HG03558 (cell line): ENCODE results near the gene FGL2.
A peak's percentile ranks its signal among the peaks of the same experiment; 100 is the strongest.
"Not testable (repeated sequence)": the region's sequence is repeated elsewhere in the genome, so short reads cannot be mapped to it uniquely, and the experiment has no call there.

ENCODE experiments used
- ATAC-seq: cut with Tn5 transposase; IDR thresholded peaks from one replicate; pipeline ENCODE4 v1.9.1; 2021; ENCODE audit warnings: moderate number of reproducible peaks; ENCODE audit not compliant: unreplicated experiment; ENCODE audit errors: extremely low read depth

FGL2 gene

GRCh38 chr7:77199013-77199966, at the start of gene FGL2:
TSS of gene FGL2 (minus strand) at chr7:77199819. CDS start at chr7:77199793, 26 bp downstream.
- ATAC-seq: no peak

GRCh38 chr7:77248154-77248553, 48.5 kb upstream of the FGL2 start:
- ATAC-seq: no peak

DNA sequence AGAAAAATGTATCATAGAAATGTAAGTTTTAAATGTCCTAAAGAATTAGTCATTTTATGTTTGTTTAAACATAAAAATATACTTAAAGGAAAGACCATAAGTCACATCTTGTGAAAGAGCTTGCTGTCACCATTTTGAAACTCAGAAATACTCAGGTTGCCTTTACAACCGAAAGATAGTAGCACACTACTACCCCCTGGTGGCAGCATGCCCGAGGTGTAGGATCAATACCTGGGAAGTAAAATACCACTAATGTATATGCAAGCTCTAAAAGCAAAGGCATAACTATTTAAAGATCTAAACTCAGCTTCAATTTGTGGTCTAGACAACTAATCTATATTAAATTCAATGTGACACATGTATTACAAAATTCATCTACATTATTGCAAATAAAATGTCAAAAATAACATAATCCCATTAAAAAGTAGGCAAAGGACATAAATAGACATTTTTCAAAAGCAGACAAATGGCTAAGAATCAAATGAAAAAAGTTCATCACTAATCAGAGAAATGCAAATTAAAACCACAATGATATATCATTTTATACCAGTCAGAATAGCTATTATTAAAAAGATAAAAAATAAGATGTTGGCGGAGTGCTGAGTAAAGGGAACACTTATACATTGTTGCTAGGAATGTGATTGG, 47.7 kb upstream of the FGL2 start:
- ATAC-seq: peak; percentile 57

GRCh38 chr7:77246026-77246640, 46.5 kb upstream of the FGL2 start:
- no peak for ATAC-seq

- ATAC-seq: no peak
Observed at GRCh38 chr7:77245015-77245755, 45.6 kb upstream of the FGL2 start.

DNA sequence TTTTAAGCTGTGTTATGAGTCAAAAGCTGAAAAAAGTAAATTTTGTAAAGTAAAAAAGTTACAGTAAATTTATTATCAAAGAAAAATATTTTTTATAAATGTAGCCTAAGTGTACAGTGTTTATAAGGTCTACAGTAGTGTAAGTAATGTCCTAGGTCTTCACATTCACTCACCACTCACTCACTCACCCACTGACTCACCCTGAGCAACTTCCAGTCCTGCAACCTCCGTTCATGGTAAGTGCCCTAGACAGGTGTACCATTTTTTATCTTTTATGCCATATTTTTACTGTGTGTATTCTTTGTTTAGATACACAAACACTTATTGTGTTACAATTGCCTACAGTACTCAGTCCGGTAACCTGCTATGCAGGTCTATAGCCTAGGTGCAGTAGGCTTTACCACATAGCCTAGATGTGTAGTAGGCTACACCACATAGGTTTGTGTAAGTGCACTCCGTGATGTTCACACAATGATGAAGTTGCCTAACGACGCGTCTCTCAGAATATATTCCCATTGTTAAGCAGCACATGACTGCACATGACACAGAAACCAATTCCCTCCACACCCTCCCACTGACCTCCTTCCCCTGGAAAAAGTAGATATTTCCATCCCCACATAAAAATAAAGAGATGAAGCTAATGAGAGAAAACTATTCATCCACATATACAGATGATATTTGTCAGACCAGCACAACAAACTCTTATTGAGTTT, 44.8 kb upstream of the FGL2 start:
- ATAC-seq: no peak

GRCh38 chr7:77242554-77242953, 42.9 kb upstream of the FGL2 start:
- ATAC-seq: no peak

DNA sequence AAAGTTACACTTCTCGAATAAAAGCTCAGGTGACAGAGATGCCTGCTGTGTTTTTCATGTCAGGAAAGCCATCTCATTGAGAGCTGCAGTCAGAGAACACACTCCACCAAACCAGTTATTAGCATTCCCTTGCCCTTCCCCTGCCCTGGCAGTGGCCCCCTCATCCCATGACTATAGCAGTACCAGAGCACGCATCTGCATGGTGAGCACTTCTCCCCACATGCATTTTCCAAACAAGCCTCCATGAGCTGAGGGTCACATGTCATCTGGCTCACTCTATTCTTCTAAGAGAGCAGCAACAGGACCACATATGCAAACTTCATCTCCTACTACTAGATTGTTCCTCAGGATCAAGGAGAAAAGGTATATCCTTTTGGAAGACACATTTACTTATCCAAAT, 42.4 kb upstream of the FGL2 start:
- ATAC-seq: no peak

GRCh38 chr7:77239471-77239870, 39.9 kb upstream of the FGL2 start:
- ATAC-seq: no peak

DNA sequence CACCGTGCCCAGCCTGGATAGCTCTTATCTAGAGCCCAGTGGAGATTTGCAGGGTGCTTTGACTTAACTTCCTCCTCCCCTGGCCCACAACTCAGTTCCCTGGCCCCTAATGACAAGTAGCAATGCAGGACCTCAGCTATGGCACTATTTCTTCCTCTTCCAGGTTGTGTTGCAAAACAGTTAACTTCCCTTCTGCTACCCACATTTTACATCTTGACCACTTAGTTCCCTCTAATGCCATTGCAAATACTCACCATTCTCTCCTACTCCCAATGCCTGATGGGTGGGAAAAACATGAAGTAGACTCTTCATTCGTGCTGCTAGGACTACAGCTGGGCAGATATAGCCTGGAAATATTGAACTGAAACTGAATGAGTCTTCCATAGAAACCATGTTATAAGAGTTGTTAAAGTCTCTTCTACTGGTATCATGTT, 39.1 kb upstream of the FGL2 start:
- no peak for ATAC-seq

DNA sequence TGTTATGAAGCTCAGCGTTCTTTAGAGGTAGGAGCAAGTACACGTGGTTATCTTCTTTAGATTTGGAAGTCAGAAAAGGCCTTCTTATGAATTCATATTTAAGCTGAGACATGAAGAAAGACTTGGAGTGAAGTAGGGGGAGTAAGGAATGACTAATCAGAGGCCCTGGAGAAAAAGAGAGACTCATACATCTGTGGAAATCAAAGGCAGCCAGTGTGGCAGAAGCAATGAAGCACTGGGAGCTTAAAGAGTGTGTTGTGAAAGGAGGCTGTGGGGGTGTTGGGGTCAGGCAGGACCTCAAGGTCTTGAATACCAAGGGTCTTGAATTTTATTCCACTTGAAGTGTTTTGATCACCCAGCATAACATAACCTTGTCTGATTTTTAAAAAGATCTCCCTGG, 35.7 kb upstream of the FGL2 start:
- ATAC-seq: no peak

GRCh38 chr7:77232467-77232866, 32.8 kb upstream of the FGL2 start:
- no peak for ATAC-seq

DNA sequence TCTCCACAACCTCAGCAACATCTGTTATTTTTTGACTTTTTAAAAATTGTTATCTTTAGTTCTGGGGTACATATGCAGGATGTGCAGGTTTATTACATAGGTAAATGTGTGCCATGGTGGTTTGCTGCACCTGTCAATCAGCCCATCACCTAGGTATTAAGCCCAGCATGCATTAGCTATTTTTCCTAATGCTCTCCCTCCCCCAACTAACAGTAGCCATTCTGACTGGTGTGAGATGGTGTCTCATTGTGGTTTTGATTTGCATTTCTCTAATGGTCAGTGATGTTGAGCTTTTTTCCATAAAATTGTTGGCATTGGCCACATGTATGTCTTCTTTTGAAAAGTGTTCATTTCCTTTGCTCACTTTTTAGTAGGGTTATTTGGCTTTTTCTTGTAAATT, 29.2 kb upstream of the FGL2 start:
- ATAC-seq: not testable (repeated sequence)

- no peak for ATAC-seq
Observed at GRCh38 chr7:77226357-77226839, 26.8 kb upstream of the FGL2 start.

- no peak for ATAC-seq
Observed at GRCh38 chr7:77223261-77223660, 23.6 kb upstream of the FGL2 start.

DNA sequence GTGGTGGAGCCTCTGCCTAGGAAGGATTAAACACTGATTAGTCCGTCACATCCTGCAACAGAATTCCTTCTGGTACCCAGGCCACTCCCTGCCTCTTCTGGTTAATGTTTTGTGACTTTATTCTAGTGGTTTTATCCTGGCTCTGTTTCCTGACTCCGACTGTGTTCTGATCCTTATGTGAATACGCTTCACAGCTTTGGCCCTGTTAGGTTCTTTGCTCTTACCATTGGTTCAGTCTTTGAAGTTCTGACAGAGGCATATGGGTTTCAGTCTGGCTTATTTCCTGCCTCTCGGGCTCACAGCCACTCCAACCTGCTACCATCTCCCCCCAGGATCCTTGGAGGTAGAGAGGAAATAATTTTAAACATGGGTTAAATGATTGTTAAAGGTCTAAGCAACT, 23.2 kb upstream of the FGL2 start:
- ATAC-seq: no peak

DNA sequence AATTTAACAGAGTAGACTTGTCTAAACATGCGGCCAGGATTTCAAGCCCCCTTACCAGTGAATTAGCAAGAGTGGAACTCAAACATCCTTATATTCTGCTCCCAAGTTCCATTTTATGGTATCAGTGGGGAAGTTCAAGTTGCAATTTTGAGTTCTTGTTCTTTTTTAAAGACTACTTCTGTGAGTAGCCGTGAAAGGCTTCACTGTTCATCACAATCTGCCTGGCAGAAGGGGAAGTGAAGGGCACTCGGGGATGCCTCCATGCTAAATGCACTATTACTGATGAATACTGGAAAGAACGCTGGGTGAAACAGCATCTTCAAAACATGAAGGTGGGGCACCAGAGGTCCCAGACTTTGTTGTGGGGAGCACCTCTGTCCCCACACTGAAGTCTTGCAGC, 22.4 kb upstream of the FGL2 start:
- ATAC-seq: no peak

GRCh38 chr7:77219701-77220331, 20.2 kb upstream of the FGL2 start:
- ATAC-seq: not testable (repeated sequence)

- ATAC-seq: no peak
Observed at GRCh38 chr7:77217474-77218185, 18.0 kb upstream of the FGL2 start.
